Activated T-helper 1 cell treated with Interleukin-2 at 50 U/mL for 16 hours (primary cell): Measurements from ENCODE around the gene UBXN10.
A peak's percentile ranks its signal among the peaks of the same experiment; 100 is the strongest.

ENCODE experiments used
- DNase-seq: peaks from one replicate; pipeline ENCODE4 v3.0.0-alpha.2; 2020; ENCODE audit warnings: low read depth

The UBXN10 gene

GRCh38 chr1:20185834-20186782 lies at the start of gene UBXN10, which contains the start of gene PLA2G2C:
Gene UBXN10 (plus strand): TSS chr1:20186096. CDS start chr1:20190562, 4,466 bp downstream.
Gene PLA2G2C (minus strand): TSS chr1:20186518. CDS start chr1:20177363, 9,155 bp downstream.
- peak; percentile 7 for DNase-seq

GRCh38 chr1:20136249-20136648 lies 49.6 kb upstream of the UBXN10 start:
- no peak for DNase-seq

- DNase-seq, result no peak
Observed at GRCh38 chr1:20137055-20137454, 48.8 kb upstream of the UBXN10 start.

GRCh38 chr1:20137604-20138003 lies 48.3 kb upstream of the UBXN10 start:
- DNase-seq, result no peak

GRCh38 chr1:20138346-20138745 lies 47.5 kb upstream of the UBXN10 start:
- DNase-seq, result no peak

GRCh38 chr1:20138961-20139550 lies 46.8 kb upstream of the UBXN10 start, which contains the start of gene PLA2G2F:
Gene PLA2G2F (plus strand): TSS chr1:20139323. CDS start chr1:20139428, 105 bp downstream.
- no peak for DNase-seq

GRCh38 chr1:20139776-20140612 lies 45.9 kb upstream of the UBXN10 start:
- no peak for DNase-seq

GRCh38 chr1:20141001-20141400 lies 44.9 kb upstream of the UBXN10 start:
- DNase-seq, result no peak

- no peak for DNase-seq
Observed at GRCh38 chr1:20141466-20141865, 44.4 kb upstream of the UBXN10 start.

- no peak for DNase-seq
Observed at GRCh38 chr1:20142001-20142710, 43.7 kb upstream of the UBXN10 start.

- no peak for DNase-seq
Observed at GRCh38 chr1:20143318-20143717, 42.6 kb upstream of the UBXN10 start.

- DNase-seq, result no peak
Observed at GRCh38 chr1:20143734-20144565, 41.9 kb upstream of the UBXN10 start.

- no peak for DNase-seq
Observed at GRCh38 chr1:20147846-20148570, 37.9 kb upstream of the UBXN10 start.

GRCh38 chr1:20148571-20149500 lies 37.1 kb upstream of the UBXN10 start:
- no peak for DNase-seq

- DNase-seq, result no peak
Observed at GRCh38 chr1:20149601-20150325, 36.1 kb upstream of the UBXN10 start.

GRCh38 chr1:20150326-20150705 lies 35.6 kb upstream of the UBXN10 start:
- no peak for DNase-seq

- no peak for DNase-seq
Observed at GRCh38 chr1:20150969-20151368, 34.9 kb upstream of the UBXN10 start.
